ENCODE measurements around the gene SMPD3. TPM values are rescaled to one million over a fixed set of nuclear protein-coding genes. Genes with fewer than 3 reads are reported as not detected.
A peak's percentile ranks its signal among the peaks of the same experiment; 100 is the strongest.

The SMPD3 gene
- total RNA-seq, 4 donors from 2014 or later, result 19.0 to 353 (median 206) TPM

DNA sequence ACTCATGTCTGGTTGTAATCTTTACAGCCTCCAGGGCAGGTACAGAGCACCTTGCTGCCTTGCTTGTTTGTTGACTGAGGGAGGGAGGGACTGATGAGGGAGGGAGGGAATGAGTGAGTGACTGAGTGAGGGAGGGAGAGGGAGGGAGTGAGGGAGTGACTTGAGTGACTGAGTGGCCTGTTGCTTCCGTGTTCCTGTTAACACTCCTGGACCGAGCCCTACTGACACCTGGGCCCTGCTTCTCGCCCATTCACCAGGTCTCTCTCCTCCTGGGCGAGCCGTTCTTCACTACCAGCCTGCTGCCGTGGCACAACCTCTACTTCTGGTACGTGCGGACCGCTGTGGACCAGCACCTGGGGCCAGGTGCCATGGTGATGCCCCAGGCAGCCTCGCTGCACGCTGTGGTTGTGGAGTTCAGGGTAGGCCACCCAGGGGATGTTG is 96.3 kb downstream of the SMPD3 start:
- H3K4me1 ChIP-seq, result peaks cover 3 to 16% (median 15%) of the 10 kb centered on the region in 4 donors
- H3K36me3 ChIP-seq, result peaks cover 0 to 89% (median 0%) of the 10 kb centered on the region in 3 donors
- H3K27me3 ChIP-seq, result no peaks in the 10 kb centered on the region
- peak overlapping the region in 2 of 4 donors; percentile 45 to 47 for H3K4me3 ChIP-seq
- H3K27ac ChIP-seq, result peak overlapping the region in 2 of 4 donors; percentile 73 to 81
- TF ChIP-seq, protein P1, sequence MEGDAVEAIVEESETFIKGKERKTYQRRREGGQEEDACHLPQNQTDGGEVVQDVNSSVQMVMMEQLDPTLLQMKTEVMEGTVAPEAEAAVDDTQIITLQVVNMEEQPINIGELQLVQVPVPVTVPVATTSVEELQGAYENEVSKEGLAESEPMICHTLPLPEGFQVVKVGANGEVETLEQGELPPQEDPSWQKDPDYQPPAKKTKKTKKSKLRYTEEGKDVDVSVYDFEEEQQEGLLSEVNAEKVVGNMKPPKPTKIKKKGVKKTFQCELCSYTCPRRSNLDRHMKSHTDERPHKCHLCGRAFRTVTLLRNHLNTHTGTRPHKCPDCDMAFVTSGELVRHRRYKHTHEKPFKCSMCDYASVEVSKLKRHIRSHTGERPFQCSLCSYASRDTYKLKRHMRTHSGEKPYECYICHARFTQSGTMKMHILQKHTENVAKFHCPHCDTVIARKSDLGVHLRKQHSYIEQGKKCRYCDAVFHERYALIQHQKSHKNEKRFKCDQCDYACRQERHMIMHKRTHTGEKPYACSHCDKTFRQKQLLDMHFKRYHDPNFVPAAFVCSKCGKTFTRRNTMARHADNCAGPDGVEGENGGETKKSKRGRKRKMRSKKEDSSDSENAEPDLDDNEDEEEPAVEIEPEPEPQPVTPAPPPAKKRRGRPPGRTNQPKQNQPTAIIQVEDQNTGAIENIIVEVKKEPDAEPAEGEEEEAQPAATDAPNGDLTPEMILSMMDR (IDR thresholded peaks at IDR 0.05), result peak in 3 of 6 experiments; percentile 4 to 32 (median 6)
- peak; percentile 21 to 36 for TF ChIP-seq POLR2A (IDR thresholded peaks at IDR 0.05)
- peak in 2 of 3 donors; percentile 73 to 83 for DNase-seq
- no peaks in the 10 kb centered on the region for H3K9me3 ChIP-seq

DNA sequence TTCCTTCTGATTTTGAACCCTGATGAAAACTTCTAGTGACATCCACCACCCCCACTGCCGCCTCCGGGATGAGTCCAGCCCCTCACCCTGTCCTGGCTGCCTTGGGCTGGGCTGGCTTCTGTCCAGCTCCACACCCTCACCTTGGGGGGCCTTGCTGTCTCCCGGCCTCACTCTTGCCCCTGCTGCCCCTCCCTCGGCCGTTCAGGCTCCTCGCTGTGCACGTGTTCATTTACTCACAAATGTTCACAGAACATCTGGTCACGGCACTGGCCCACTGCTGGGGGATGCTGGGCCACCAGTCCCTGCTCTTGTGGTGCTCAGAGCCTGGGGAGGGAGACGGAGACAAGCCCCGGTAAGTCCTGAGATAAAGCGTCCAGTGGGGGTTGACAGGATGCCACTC is 96.8 kb downstream of the SMPD3 start:
- H3K4me3 ChIP-seq, result peak overlapping the region in 1 of 4 donors; percentile 45
- peak overlapping the region in 1 of 4 donors; percentile 81 for H3K27ac ChIP-seq
- peaks cover 0 to 89% (median 0%) of the 10 kb centered on the region in 3 donors for H3K36me3 ChIP-seq

DNA sequence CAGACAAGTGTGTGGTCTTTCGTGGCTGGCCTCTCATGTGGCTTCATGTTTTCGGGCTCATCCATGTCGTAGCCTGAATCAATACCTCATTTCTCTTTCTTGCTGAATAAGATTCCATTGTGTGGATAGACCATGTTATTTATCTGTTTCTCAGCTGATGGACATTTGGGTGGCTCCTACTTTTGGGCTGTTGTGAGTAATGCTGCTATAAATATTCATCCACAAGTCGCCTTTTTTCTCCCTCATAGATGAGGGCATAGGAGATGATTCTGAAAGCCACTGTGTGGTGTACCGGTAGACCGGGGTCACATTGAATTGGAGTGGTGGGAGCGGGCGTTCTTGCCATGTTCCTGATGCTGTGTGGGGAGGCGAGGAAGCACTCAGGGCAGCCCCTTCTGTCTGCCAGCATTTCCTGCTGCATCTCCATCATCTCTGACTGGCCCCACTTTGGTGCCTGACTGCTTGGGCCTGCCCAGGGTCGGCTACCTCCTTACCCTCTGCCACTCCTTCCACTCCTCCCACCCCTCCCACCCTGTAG is 97.4 kb downstream of the SMPD3 start:
- Histone ChIP-seq H3K36me3 (peaks cover 0 to 90% (median 0%) of the 10 kb centered on the region in 3 donors), H3K4me3 (no peak overlapping the region), H3K4me1 (peaks cover 3 to 12% (median 5%) of the 10 kb centered on the region in 4 donors), H3K27ac (no peak overlapping the region), H3K27me3 (no peaks in the 10 kb centered on the region), H3K9me3 (no peaks in the 10 kb centered on the region)
- TF ChIP-seq, protein P1 (IDR thresholded peaks at IDR 0.05), result no peak
- TF ChIP-seq POLR2A (IDR thresholded peaks at IDR 0.05), result no peak
- no peak for DNase-seq

More for the DNA sequence above, 96.8 kb downstream of the SMPD3 start:
- Histone ChIP-seq H3K27me3 (no peaks in the 10 kb centered on the region), H3K9me3 (no peaks in the 10 kb centered on the region), H3K4me1 (peaks cover 3 to 16% (median 9%) of the 10 kb centered on the region in 4 donors)
- DNase-seq, result no peak
- TF ChIP-seq POLR2A (IDR thresholded peaks at IDR 0.05), result no peak
- TF ChIP-seq, protein P1 (IDR thresholded peaks at IDR 0.05), result no peak

DNA sequence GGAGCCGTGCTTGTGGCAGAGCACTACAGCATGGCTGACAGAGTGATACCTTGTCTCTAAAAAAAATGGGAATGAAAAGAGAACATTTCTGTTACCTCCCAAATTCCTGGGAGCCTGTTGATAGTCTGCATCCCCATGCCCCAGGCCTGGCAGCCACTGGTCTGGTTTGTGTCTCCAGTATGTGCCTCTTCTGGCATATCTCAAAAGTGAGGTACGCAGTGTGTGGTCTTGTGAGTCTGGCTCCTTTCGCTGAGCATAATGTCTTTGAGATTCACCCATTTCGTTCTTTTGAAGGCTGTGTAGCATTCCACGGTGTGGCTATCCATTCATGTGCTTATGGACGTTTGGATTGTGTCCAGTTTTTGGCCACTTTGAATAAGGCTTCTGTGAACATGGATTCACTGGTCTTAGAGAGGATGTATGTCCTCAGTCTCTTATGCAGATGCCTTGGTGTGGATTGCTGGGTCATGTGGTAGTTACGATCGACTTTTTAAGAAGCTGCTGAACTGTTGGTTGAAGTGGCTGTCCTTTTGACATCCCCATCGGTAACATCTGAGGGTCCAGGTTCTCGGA is 98.4 kb downstream of the SMPD3 start:
- peaks cover 0 to 86% (median 0%) of the 10 kb centered on the region in 3 donors for H3K36me3 ChIP-seq
- peaks cover 0 to 6% (median 2%) of the 10 kb centered on the region in 4 donors for H3K4me1 ChIP-seq
- TF ChIP-seq POLR2A (IDR thresholded peaks at IDR 0.05), result no peak
- TF ChIP-seq, protein P1 (IDR thresholded peaks at IDR 0.05), result no peak
- H3K4me3 ChIP-seq, result no peak overlapping the region
- DNase-seq, result no peak
- H3K27ac ChIP-seq, result no peak overlapping the region
- no peaks in the 10 kb centered on the region for H3K9me3 ChIP-seq
- H3K27me3 ChIP-seq, result no peaks in the 10 kb centered on the region

DNA sequence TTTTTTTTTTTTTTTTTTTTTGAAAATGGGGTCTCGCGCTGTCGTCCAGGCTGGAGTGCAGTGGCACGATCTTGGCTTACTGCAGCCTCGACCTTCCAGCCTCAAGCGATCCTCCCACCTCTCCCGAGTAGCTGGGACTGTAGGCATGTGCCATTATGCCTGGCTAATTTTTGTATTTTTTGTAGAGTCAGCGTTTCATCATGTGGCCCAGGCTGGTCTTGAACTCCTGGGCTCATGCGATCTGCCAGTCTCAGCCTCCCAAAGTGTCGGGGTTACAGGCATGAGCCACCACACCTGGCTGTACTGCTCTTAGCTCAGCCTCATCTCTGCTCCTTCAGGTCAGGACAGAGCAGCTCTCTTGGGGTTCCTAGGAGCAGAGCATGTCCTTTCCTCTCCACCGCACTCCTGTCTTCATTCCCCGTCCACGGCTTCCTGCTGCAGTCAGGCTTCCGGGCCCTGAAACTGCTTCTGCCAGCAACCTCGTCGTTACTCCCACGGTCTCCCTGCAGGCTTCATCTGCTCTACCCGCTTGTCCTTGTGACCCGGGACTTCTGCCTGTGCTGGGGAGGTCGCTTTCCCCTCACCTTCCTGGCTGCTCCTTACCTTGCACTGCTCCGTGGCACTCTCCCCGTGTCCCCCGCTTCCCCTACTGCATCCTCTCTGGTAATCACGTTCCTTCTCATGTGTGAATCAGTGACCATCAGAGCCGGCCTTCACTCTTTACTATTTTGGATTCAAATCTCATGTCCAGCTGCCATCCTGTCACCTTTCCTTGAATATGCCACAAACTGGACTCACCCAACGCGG is 99.5 kb downstream of the SMPD3 start:
- H3K4me3 ChIP-seq, result no peak overlapping the region
- TF ChIP-seq, protein P1 (IDR thresholded peaks at IDR 0.05), result no peak
- TF ChIP-seq POLR2A (IDR thresholded peaks at IDR 0.05), result no peak
- peaks cover 0 to 76% (median 0%) of the 10 kb centered on the region in 3 donors for H3K36me3 ChIP-seq
- no peak for DNase-seq
- no peaks in the 10 kb centered on the region for H3K27me3 ChIP-seq
- no peaks in the 10 kb centered on the region for H3K9me3 ChIP-seq
- peaks cover 0 to 6% (median 2%) of the 10 kb centered on the region in 4 donors for H3K4me1 ChIP-seq
- H3K27ac ChIP-seq, result no peak overlapping the region
